SK-N-SH treated with all-trans-retinoic acid at 6 μM for 48 hours (cell line): ENCODE data around the gene ARL13B.

ENCODE experiments used
- ATAC-seq: fragments of 200-7000 bp; cut with Tn5 transposase; 3 replicates; pipeline ENCODE4 v1.9.1; 2020; ENCODE audit warnings: mild to moderate bottlenecking, moderate library complexity
- BACH2 ChIP-seq: fragments of 250-450 bp; sonication (Bioruptor Pico); IDR thresholded peaks from 2 replicates; pipeline ENCODE4 v1.9.0; 2021; ENCODE audit warnings: mild to moderate bottlenecking, borderline replicate concordance
- CREB5 ChIP-seq: fragments of 250-450 bp; sonication (Bioruptor Pico); IDR thresholded peaks from 2 replicates; pipeline ENCODE4 v1.5.1; 2020; ENCODE audit warnings: low read depth, mild to moderate bottlenecking, moderate library complexity
- CSDC2 ChIP-seq: fragments of 250-450 bp; sonication (Bioruptor Pico); IDR thresholded peaks from 2 replicates; pipeline ENCODE4 v1.5.0; 2020; ENCODE audit warnings: mild to moderate bottlenecking, moderate library complexity
- ESRRG ChIP-seq: fragments of 250-450 bp; sonication (Bioruptor Pico); IDR thresholded peaks from 2 replicates; pipeline ENCODE4 v1.6.1; 2021; ENCODE audit warnings: mild to moderate bottlenecking
- GLIS3 ChIP-seq: fragments of 250-450 bp; sonication (Bioruptor Pico); IDR thresholded peaks from 2 replicates; pipeline ENCODE4 v1.5.0; 2020; ENCODE audit warnings: mild to moderate bottlenecking, moderate library complexity
- ISL1 ChIP-seq: fragments of 250-450 bp; sonication (Bioruptor Pico); IDR thresholded peaks from 2 replicates; pipeline ENCODE4 v2.1.2; 2022; ENCODE audit warnings: mild to moderate bottlenecking, moderate library complexity
- OSR1 ChIP-seq: fragments of 250-450 bp; sonication (Bioruptor Pico); IDR thresholded peaks from 2 replicates; pipeline ENCODE4 v1.8.0; 2022; ENCODE audit warnings: moderate library complexity, mild to moderate bottlenecking, inconsistent platforms
- POU6F1 ChIP-seq: fragments of 250-450 bp; sonication (Bioruptor Pico); IDR thresholded peaks from 2 replicates; pipeline ENCODE4 v1.8.0; 2021; ENCODE audit warnings: low read depth, mild to moderate bottlenecking, moderate library complexity, borderline replicate concordance
- PPARA ChIP-seq: fragments of 250-450 bp; sonication (Bioruptor Pico); IDR thresholded peaks from 2 replicates; pipeline ENCODE4 v1.5.0; 2020; ENCODE audit warnings: mild to moderate bottlenecking, borderline replicate concordance
- RARB ChIP-seq: fragments of 250-450 bp; sonication (Bioruptor Pico); IDR thresholded peaks from 2 replicates; pipeline ENCODE4 v1.8.0; 2021; ENCODE audit warnings: mild to moderate bottlenecking, moderate library complexity
- SNAI2 ChIP-seq: fragments of 250-450 bp; sonication (Bioruptor Pico); IDR thresholded peaks from 2 replicates; pipeline ENCODE4 v1.5.0; 2020; ENCODE audit warnings: mild to moderate bottlenecking, moderate library complexity
- TCF4 ChIP-seq: fragments of 250-450 bp; sonication (Bioruptor Pico); IDR thresholded peaks from 2 replicates; pipeline ENCODE4 v1.8.0; 2021; ENCODE audit warnings: mild to moderate bottlenecking, moderate library complexity, borderline replicate concordance
- TOX ChIP-seq: fragments of 250-450 bp; sonication (Bioruptor Pico); IDR thresholded peaks from 2 replicates; pipeline ENCODE4 v1.8.0; 2021; ENCODE audit warnings: mild to moderate bottlenecking, moderate library complexity, borderline replicate concordance
- ZC3H10 ChIP-seq: fragments of 250-450 bp; sonication (Bioruptor Pico); IDR thresholded peaks from 2 replicates; pipeline ENCODE4 v1.5.1; 2021; ENCODE audit warnings: mild to moderate bottlenecking, moderate library complexity
- ZFP3 ChIP-seq: fragments of 250-450 bp; sonication (Bioruptor Pico); IDR thresholded peaks from 2 replicates; pipeline ENCODE4 v1.5.0; 2020; ENCODE audit warnings: mild to moderate bottlenecking, moderate library complexity
- ZFP30 ChIP-seq: fragments of 450-650 bp; formaldehyde crosslinking; IDR thresholded peaks from 2 replicates; pipeline ENCODE4 v1.5.0; 2022; ENCODE audit warnings: mild to moderate bottlenecking, moderate library complexity
- ZNF565 ChIP-seq: fragments of 450-650 bp; formaldehyde crosslinking; conservative IDR thresholded peaks from 2 replicates; pipeline ENCODE4 v1.5.0; 2020; ENCODE audit warnings: low read depth, mild to moderate bottlenecking, moderate library complexity
- ZNF70 ChIP-seq: fragments of 450-650 bp; formaldehyde crosslinking; IDR thresholded peaks from 2 replicates; pipeline ENCODE4 v1.5.0; 2020; ENCODE audit warnings: mild to moderate bottlenecking, moderate library complexity
- TF ChIP-seq, protein P1 (sequence below): fragments of 250-450 bp; sonication (Bioruptor Pico); IDR thresholded peaks from 2 replicates; pipeline ENCODE4 v1.5.0; 2020; ENCODE audit warnings: mild to moderate bottlenecking, moderate library complexity
- TF ChIP-seq, protein P2 (sequence below): fragments of 250-450 bp; sonication (Bioruptor Pico); IDR thresholded peaks from 2 replicates; pipeline ENCODE4 v1.5.1; 2021; ENCODE audit warnings: mild to moderate bottlenecking, moderate library complexity
- TF ChIP-seq, protein P3 (sequence below): fragments of 250-450 bp; sonication (Bioruptor Pico); IDR thresholded peaks from 2 replicates; pipeline ENCODE4 v1.8.0; 2020; ENCODE audit warnings: mild to moderate bottlenecking, moderate library complexity, borderline replicate concordance

ARL13B gene

GRCh38 chr3:94064243-94064860, 84.4 kb downstream of the ARL13B start (continued):
- TF ChIP-seq, protein P1, sequence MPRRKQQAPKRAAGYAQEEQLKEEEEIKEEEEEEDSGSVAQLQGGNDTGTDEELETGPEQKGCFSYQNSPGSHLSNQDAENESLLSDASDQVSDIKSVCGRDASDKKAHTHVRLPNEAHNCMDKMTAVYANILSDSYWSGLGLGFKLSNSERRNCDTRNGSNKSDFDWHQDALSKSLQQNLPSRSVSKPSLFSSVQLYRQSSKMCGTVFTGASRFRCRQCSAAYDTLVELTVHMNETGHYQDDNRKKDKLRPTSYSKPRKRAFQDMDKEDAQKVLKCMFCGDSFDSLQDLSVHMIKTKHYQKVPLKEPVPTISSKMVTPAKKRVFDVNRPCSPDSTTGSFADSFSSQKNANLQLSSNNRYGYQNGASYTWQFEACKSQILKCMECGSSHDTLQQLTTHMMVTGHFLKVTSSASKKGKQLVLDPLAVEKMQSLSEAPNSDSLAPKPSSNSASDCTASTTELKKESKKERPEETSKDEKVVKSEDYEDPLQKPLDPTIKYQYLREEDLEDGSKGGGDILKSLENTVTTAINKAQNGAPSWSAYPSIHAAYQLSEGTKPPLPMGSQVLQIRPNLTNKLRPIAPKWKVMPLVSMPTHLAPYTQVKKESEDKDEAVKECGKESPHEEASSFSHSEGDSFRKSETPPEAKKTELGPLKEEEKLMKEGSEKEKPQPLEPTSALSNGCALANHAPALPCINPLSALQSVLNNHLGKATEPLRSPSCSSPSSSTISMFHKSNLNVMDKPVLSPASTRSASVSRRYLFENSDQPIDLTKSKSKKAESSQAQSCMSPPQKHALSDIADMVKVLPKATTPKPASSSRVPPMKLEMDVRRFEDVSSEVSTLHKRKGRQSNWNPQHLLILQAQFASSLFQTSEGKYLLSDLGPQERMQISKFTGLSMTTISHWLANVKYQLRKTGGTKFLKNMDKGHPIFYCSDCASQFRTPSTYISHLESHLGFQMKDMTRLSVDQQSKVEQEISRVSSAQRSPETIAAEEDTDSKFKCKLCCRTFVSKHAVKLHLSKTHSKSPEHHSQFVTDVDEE (CRISPR knock-in tag): no peak
- TF ChIP-seq TOX (CRISPR knock-in tag) (no peak), PPARA (CRISPR knock-in tag) (no peak), BACH2 (CRISPR knock-in tag) (no peak), ZNF565 (CRISPR knock-in tag) (no peak)

- ATAC-seq: no peak
Measured at GRCh38 chr3:94065122-94065521, 85.2 kb downstream of the ARL13B start.

DNA sequence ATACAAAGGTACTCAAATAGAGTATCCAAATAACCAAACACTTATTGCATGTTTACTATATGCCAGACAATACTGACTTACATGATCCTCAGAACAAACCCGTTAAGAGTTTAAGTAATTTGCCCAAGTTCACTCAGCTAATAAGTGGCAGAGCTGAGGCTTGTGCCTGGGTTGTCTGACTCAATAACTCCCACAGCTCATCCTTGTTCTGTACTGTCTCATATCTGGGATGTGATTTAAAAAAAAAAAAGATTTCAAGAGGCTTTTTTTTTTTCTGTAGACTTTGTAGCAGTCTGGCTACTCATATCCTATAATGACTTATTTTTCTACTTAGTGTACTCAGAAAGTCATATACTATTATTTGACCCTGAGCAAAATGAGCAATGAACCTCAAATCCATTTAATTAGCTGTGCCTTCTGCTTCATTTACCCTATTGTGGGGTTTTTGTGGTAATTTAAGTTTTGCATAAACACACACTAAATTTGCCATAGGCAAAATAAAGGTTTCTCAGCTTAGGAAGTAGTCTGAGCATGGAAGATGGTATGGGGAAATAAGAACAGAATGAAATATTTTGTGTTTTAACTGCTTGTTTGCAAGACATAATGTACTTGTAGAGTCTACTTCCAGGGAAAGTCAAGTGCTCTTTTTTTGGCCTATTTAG, 86.0 kb downstream of the ARL13B start:
- no peak for ATAC-seq
- TF ChIP-seq PPARA (CRISPR knock-in tag) (no peak), ZFP3 (CRISPR knock-in tag) (no peak), ZNF565 (CRISPR knock-in tag) (no peak), RARB (CRISPR knock-in tag) (no peak), SNAI2 (no peak), POU6F1 (CRISPR knock-in tag) (no peak), TCF4 (CRISPR knock-in tag) (no peak), ZNF70 (CRISPR knock-in tag) (no peak), ESRRG (CRISPR knock-in tag) (no peak), ZC3H10 (CRISPR knock-in tag) (no peak), ISL1 (no peak), CSDC2 (CRISPR knock-in tag) (no peak), CREB5 (no peak), GLIS3 (no peak), ZFP30 (CRISPR knock-in tag) (no peak), OSR1 (CRISPR knock-in tag) (no peak)
- TF ChIP-seq, protein P2, sequence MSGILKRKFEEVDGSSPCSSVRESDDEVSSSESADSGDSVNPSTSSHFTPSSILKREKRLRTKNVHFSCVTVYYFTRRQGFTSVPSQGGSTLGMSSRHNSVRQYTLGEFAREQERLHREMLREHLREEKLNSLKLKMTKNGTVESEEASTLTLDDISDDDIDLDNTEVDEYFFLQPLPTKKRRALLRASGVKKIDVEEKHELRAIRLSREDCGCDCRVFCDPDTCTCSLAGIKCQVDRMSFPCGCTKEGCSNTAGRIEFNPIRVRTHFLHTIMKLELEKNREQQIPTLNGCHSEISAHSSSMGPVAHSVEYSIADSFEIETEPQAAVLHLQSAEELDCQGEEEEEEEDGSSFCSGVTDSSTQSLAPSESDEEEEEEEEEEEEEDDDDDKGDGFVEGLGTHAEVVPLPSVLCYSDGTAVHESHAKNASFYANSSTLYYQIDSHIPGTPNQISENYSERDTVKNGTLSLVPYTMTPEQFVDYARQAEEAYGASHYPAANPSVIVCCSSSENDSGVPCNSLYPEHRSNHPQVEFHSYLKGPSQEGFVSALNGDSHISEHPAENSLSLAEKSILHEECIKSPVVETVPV (CRISPR knock-in tag): no peak
- TF ChIP-seq, protein P3, sequence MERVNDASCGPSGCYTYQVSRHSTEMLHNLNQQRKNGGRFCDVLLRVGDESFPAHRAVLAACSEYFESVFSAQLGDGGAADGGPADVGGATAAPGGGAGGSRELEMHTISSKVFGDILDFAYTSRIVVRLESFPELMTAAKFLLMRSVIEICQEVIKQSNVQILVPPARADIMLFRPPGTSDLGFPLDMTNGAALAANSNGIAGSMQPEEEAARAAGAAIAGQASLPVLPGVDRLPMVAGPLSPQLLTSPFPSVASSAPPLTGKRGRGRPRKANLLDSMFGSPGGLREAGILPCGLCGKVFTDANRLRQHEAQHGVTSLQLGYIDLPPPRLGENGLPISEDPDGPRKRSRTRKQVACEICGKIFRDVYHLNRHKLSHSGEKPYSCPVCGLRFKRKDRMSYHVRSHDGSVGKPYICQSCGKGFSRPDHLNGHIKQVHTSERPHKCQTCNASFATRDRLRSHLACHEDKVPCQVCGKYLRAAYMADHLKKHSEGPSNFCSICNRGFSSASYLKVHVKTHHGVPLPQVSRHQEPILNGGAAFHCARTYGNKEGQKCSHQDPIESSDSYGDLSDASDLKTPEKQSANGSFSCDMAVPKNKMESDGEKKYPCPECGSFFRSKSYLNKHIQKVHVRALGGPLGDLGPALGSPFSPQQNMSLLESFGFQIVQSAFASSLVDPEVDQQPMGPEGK (CRISPR knock-in tag): no peak

More at GRCh38 chr3:94065122-94065521, 85.2 kb downstream of the ARL13B start:
- TF ChIP-seq, protein P2 (CRISPR knock-in tag): no peak
- no peak for TF ChIP-seq ZNF70 (CRISPR knock-in tag)
- TF ChIP-seq ESRRG (CRISPR knock-in tag): no peak
